CD4-positive, alpha-beta T cell treated with Interleukin-12 subunit alpha and Interleukin-12 subunit beta, for 1 hour (primary cell): Measurements from ENCODE around the gene UTS2R.
"Not testable (repeated sequence)": the region's sequence is repeated elsewhere in the genome, so short reads cannot be mapped to it uniquely, and the experiment has no call there.

Experiments used
- DNase-seq: peaks from one replicate; pipeline ENCODE4 v3.0.0-alpha.2; 2020

UTS2R gene

GRCh38 chr17:82410014-82410716 is 38.6 kb downstream of the UTS2R start:
- DNase-seq = no peak

GRCh38 chr17:82411396-82412053 is 40.0 kb downstream of the UTS2R start:
- no peak for DNase-seq

- not testable (repeated sequence) for DNase-seq
Observed at GRCh38 chr17:82412081-82412480, 40.5 kb downstream of the UTS2R start.

GRCh38 chr17:82412535-82413520 is 41.3 kb downstream of the UTS2R start:
- DNase-seq = no peak

GRCh38 chr17:82414548-82415281 is 43.1 kb downstream of the UTS2R start:
- DNase-seq = peak; percentile 75

DNA sequence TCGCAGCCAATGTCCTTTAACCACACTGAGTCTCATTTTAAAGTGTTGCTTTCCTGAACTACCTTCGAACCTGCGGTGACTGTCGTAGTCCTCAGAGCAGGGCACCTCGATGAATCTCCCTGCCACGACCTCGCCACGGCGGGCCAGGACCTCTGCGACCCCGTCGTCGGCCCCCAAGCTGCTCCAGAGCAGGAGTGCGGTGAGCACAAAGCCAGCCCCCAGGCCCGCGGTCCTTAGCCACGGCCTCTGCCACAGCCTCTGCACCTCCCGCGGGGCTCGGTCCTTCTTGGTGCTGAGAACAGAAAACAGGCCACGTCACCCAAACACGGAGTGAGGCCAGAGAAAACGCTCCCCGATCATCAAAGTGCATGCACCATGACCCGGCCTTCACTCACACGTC is 43.8 kb downstream of the UTS2R start:
- no peak for DNase-seq

GRCh38 chr17:82415786-82416185 is 44.2 kb downstream of the UTS2R start:
- DNase-seq = no peak

DNA sequence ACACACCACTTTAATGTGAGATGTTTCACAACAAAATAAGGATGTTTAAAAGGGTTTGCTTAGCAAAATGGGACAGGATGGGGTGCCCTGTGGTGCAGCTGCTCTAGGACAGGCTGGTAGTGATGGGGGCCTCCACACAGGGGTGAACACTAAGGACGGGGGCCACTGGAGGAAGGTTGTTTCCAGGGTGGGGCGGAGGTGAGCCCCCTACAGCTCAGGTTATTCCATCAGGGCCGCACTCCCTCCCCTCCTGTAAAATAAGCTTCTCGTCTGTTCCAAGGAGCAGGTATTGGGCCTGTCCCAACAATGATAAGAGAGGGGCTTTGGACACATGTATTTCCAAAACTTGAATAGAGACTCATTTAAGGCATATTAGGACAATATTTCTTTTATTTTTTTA is 44.7 kb downstream of the UTS2R start:
- no peak for DNase-seq

DNA sequence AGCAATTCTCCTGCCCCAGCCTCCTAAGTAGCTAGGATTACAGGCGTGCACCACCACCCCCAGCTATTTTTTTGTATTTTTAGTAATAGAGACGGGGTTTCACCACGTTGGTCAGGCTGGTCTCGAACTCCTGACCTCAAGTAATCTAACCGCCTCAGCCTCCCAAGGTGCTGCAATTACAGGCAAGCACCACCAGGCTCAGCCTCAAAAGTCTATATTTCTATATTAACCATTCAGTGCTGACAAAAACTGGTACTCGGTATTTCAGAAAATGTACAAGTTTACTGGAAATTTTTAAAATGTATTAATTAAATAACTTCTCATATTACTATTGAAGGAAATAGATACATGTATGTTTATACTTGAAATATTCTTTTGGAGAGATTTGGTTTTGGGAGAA is 45.2 kb downstream of the UTS2R start:
- no peak for DNase-seq

GRCh38 chr17:82418001-82418986 is 46.7 kb downstream of the UTS2R start, which contains the start of the genes HEXD and OGFOD3:
Gene HEXD (plus strand): TSS chr17:82418347. CDS start chr17:82419800, 1,453 bp downstream.
Gene OGFOD3 (minus strand): TSS chr17:82418586. CDS start chr17:82418485, 101 bp downstream.
- peak; percentile 89 for DNase-seq

DNA sequence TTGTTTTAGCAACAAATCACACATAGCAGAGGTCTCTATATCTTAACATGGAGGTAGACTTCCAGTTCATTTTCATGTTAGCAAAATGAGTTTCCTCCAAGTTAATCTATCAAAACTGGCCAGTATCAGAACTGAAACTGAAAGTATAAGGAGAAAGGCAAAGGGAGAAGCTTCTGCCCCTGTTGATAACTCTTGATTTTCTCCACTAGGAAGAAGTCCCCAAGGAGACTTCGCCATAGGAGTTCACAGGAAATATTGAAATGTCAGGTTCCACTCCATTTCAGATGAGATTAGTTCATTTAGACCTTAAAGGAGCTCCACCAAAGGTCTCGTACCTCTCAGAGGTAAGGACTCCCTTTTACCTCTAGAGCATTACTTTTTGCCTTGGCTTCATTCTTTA is 48.0 kb downstream of the UTS2R start:
- DNase-seq = peak; percentile 26

DNA sequence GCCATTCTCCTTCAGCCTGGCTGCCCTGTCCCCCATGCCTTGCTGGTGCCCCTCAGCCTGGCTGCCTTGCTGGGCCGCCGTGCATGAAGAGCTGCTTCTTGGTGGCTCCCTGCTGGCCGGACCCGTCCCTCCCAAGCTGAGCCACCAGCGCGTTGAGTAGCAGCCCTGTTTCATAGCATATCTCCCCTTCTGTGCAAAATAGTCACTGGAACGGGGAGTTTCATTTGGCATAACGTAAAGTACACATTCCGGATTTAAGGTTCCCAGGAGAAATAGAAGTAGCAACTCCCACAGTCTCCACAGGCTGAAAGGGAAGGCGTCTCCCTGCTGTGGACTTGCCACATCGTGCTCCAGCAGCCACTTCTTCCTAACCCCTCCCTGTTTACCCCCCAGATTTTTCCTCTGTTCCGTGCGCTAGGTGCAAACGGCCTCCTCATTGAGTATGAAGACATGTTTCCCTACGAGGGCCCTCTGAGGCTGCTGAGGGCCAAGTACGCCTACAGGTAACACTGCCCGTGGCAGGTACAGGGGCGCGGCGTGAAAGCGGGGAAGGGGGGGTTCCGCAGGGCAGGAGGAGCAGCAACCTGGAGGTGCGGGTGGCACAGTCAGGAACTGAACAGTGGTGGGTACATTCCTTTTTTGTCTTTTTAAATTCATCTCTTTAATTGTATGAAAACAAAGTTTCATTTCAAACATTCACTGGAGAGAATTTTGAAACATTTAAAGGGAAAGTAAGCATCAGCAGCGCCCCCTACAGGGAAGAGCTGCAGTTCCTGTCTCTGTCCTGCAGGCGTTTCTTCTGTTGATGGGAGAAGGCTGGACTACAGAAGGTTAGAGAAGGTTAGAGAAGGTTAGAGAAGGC is 52.7 kb downstream of the UTS2R start:
- DNase-seq = peak; percentile 61

GRCh38 chr17:82424863-82425159 is 53.2 kb downstream of the UTS2R start:
- no peak for DNase-seq
